ENCODE results near the gene C11orf68. TPM values are rescaled to one million over a fixed set of nuclear protein-coding genes. Genes with fewer than 3 reads are reported as not detected.

The C11orf68 gene
- total RNA-seq, 1 donor from 2014 or later, result 36.1 TPM

Other genes starting within 250 kb of the C11orf68 start
- 40.8 TPM for gene KAT5, start 206.8 kb downstream of the C11orf68 start, total RNA-seq
- gene RNASEH2C, start 198.3 kb downstream of the C11orf68 start, total RNA-seq, result 49.5 TPM
- 6.5 TPM for gene AP5B1, start 138.1 kb downstream of the C11orf68 start, total RNA-seq
- not detected for gene OVOL1, start 132.0 kb downstream of the C11orf68 start, total RNA-seq
- gene SNX32, start 85.1 kb downstream of the C11orf68 start, total RNA-seq, result not detected
- gene CFL1, start 60.9 kb downstream of the C11orf68 start, total RNA-seq, result 288 TPM
- 30.7 TPM for gene MUS81, start 58.6 kb downstream of the C11orf68 start, total RNA-seq
- gene EFEMP2, start 46.3 kb downstream of the C11orf68 start, total RNA-seq, result 80.0 TPM
- 0.73 TPM for gene CTSW, start 39.2 kb downstream of the C11orf68 start, total RNA-seq
- gene FIBP, start 30.6 kb downstream of the C11orf68 start, total RNA-seq, result 37.7 TPM
- gene CCDC85B, start 28.4 kb downstream of the C11orf68 start, total RNA-seq, result 27.9 TPM
- gene FOSL1, start 18.7 kb downstream of the C11orf68 start, total RNA-seq, result 0.70 TPM
- gene DRAP1, start 364 bp upstream of the C11orf68 start, total RNA-seq, result 81.9 TPM
- gene TSGA10IP, start 26.4 kb upstream of the C11orf68 start, total RNA-seq, result not detected
- gene SART1, start 42.7 kb upstream of the C11orf68 start, total RNA-seq, result 24.5 TPM
- gene EIF1AD, start 83.1 kb upstream of the C11orf68 start, total RNA-seq, result 20.1 TPM
- gene BANF1, start 83.4 kb upstream of the C11orf68 start, total RNA-seq, result 256 TPM
- gene CST6, start 92.9 kb upstream of the C11orf68 start, total RNA-seq, result not detected
- gene CATSPER1, start 107.4 kb upstream of the C11orf68 start, total RNA-seq, result not detected
- gene GAL3ST3, start 130.1 kb upstream of the C11orf68 start, total RNA-seq, result 0.73 TPM
- 61.2 TPM for gene SF3B2, start 133.3 kb upstream of the C11orf68 start, total RNA-seq
- gene PACS1, start 151.2 kb upstream of the C11orf68 start, total RNA-seq, result 46.5 TPM

All from Right ventricle myocardium superior (tissue), 1 donor.